Spleen (tissue), 11 donors: ENCODE measurements around the gene LSAMP. TPM values are rescaled to one million over a fixed set of nuclear protein-coding genes. Genes with fewer than 3 reads are reported as not detected.

ENCODE experiments used
- DNase-seq: peaks from one replicate; pipeline ENCODE4 v3.0.0-alpha.2; 2020
- H3K27ac ChIP-seq, 8 donors: fragments of 200-600 bp; sonication (generic) in 7 of 8; 1 replicate in 4 of 8; 2 replicates in 4 of 8; pipeline versions ENCODE4 v1.5.0 to v1.8.0; 2016 to 2021; ENCODE audit warnings: inconsistent platforms in 4 of 8, mild to moderate bottlenecking in 4 of 8, moderate library complexity in 1 of 8
- H3K27me3 ChIP-seq, 7 donors: fragments of 200-600 bp; sonication (generic) in 6 of 7; replicated peaks in 1 of 7; 1 replicate in 4 of 7; 2 replicates in 3 of 7; pipeline versions ENCODE4 v1.5.0 to v1.8.0; 2016 to 2021; ENCODE audit warnings: inconsistent platforms in 3 of 7, mild to moderate bottlenecking in 1 of 7
- H3K36me3 ChIP-seq, 6 donors: fragments of 200-600 bp; sonication (generic) in 5 of 6; 1 replicate in 4 of 6; 2 replicates in 2 of 6; pipeline versions ENCODE4 v1.5.0 to v1.8.0; 2016 to 2021; ENCODE audit warnings: inconsistent platforms in 2 of 6
- H3K4me1 ChIP-seq, 6 donors: fragments of 200-600 bp; sonication (generic) in 5 of 6; 1 replicate in 3 of 6; 2 replicates in 3 of 6; pipeline versions ENCODE4 v1.5.0 to v1.8.0; 2016 to 2021; ENCODE audit warnings: inconsistent platforms in 3 of 6
- H3K4me3 ChIP-seq, 8 donors: fragments of 200-600 bp; sonication (generic) in 7 of 8; 1 replicate in 4 of 8; 2 replicates in 4 of 8; pipeline versions ENCODE4 v1.5.0 to v1.8.0; 2016 to 2021; ENCODE audit warnings: inconsistent platforms in 4 of 8, mild to moderate bottlenecking in 4 of 8, moderate library complexity in 2 of 8
- H3K9me3 ChIP-seq, 8 donors: fragments of 200-600 bp; sonication (generic) in 7 of 8; 1 replicate in 4 of 8; 2 replicates in 4 of 8; pipeline versions ENCODE4 v1.5.0 to v1.8.0; 2016 to 2021; ENCODE audit warnings: inconsistent platforms in 4 of 8
- POLR2A ChIP-seq, 3 donors: fragments of 450-650 bp; IDR thresholded peaks; one replicate each; pipeline ENCODE4 v1.5.1; 2017; ENCODE audit warnings: antibody characterized with exemption in 3 of 3, mild to moderate bottlenecking in 1 of 3
- POLR2AphosphoS5 ChIP-seq, 3 donors: sonication (generic); formaldehyde crosslinking; IDR thresholded peaks; one replicate each; pipeline ENCODE4 v1.5.1; 2017; ENCODE audit warnings: antibody characterized with exemption in 3 of 3
- WGBS, 5 donors: extraction: QIAGEN DNeasy Blood & Tissue Kit in 3 of 5; methylation state at CpG; one replicate each; pipeline versions ENCODE4 v1.1.5 to v1.1.7; 2013 to 2018; 5-methylcytosine and 5-hydroxymethylcytosine counted together
- intact Hi-C: fragments of 100-400 bp; cut with DNase I; formaldehyde crosslinking; loops from one replicate; pipeline ENCODE4 v1.15.0; 2023; ENCODE audit warnings: low total_unique reads
- polyA plus RNA-seq, 3 donors: library from polyadenylated mRNA; stranded (reverse); fragments of 200-250 nt; gene quantifications; one replicate each; pipeline ENCODE4 v1.2.1, GENCODE V29; 2013
- total RNA-seq, 7 donors: library from RNA; depleted of rRNA in 3 of 7; stranded (reverse); fragments of >200 nt in 3 of 7; fragmentation: NEBNext Ultra II Directional in 4 of 7; extraction: Animal tissue kit (Norgen Biotek cat#: 25700) in 4 of 7; gene quantifications; one replicate each; pipeline versions ENCODE4 v1.1.0 to v1.2.1, GENCODE V29; 2016 to 2021
- TF ChIP-seq, protein P1 (sequence below), 11 experiments: fragments of 200-600 bp in 7 of 11; fragments of 450-650 bp in 4 of 11; sonication (generic) in 4 of 11; IDR thresholded peaks in 8 of 11; conservative IDR thresholded peaks in 3 of 11; 1 replicate in 7 of 11; 2 replicates in 4 of 11; pipeline versions ENCODE4 v1.4.0 to v1.8.0; 2016 to 2021; ENCODE audit warnings: antibody characterized with exemption in 11 of 11, inconsistent platforms in 4 of 11, mild to moderate bottlenecking in 1 of 11
- donor health status: healthy with polysubstance abuse.
- donor health status: DM: no; HTN: no; CAD: no; lungs with moderate emphysema.
- donor health status: DM: no; HTN: no; CAD: no.
- donor health status: Bipolar disorder and iron deficiency.
- donor health status: healthy.
- donor health status: DM: no; HTN: no; CAD: no.
- donor health status: DM: yes; HTN: yes; CAD: no.

The LSAMP gene
- total and polyA plus RNA-seq, 10 donors = 0.45 to 6.8 (median 1.3) TPM

DNA sequence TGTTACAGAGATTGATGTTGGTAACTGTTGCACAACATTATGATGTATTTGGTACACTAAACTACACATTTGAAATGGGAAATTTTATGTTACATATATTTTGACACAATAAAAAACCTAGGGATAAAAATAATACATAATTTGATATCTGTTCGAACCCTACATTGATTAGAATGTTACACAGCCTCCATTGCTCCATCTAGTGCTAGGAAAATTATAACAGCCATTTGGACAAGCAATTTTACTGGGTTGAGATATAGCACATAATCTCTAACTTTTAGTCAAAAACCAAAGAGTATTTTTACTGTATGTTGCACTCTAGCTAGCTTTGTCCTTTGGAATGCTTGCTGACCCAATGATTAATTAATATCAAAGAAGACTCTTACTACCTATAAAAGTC is 108.1 kb downstream of the LSAMP start:
- H3K4me3 ChIP-seq = no peak overlapping the region
- no peaks in the 10 kb centered on the region for H3K27me3 ChIP-seq
- no peak for DNase-seq
- H3K9me3 ChIP-seq = peaks cover 0 to 13% (median 4%) of the 10 kb centered on the region in 8 donors
- TF ChIP-seq, protein P1, sequence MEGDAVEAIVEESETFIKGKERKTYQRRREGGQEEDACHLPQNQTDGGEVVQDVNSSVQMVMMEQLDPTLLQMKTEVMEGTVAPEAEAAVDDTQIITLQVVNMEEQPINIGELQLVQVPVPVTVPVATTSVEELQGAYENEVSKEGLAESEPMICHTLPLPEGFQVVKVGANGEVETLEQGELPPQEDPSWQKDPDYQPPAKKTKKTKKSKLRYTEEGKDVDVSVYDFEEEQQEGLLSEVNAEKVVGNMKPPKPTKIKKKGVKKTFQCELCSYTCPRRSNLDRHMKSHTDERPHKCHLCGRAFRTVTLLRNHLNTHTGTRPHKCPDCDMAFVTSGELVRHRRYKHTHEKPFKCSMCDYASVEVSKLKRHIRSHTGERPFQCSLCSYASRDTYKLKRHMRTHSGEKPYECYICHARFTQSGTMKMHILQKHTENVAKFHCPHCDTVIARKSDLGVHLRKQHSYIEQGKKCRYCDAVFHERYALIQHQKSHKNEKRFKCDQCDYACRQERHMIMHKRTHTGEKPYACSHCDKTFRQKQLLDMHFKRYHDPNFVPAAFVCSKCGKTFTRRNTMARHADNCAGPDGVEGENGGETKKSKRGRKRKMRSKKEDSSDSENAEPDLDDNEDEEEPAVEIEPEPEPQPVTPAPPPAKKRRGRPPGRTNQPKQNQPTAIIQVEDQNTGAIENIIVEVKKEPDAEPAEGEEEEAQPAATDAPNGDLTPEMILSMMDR (IDR thresholded peaks at IDR 0.05 in 8 of 11, conservative IDR thresholded peaks at IDR 0.05 in 3 of 11) = no peak
- TF ChIP-seq POLR2AphosphoS5 (IDR thresholded peaks at IDR 0.05) (no peak), POLR2A (IDR thresholded peaks at IDR 0.05) (no peak)
- no peaks in the 10 kb centered on the region for H3K4me1 ChIP-seq
- H3K27ac ChIP-seq = no peak overlapping the region
- WGBS, 5 donors = 67 to 76% (median 71%) methylated on average over 1 of the region's 1 CpG
- H3K36me3 ChIP-seq = no peaks in the 10 kb centered on the region
- intact Hi-C loops = no loop called here

DNA sequence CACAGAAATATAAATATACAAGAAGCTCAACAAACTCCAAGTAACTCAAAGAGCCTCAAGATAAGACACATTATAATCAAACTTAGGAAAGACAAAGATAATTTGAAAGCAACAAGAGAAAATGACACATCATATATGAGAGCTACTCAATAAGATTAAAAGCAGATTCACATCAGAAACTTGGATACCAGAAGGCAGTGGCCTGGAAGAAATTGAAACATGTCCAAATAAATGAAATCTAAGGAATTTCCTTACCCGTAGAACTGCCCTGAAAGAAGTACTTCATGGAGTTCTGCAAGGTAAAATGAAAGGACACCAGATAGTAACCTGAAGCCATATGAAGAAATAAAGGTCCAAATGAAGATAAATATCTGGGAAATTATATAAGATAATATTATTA is 113.9 kb downstream of the LSAMP start:
- H3K27ac ChIP-seq = no peak overlapping the region
- DNase-seq = no peak
- no peak overlapping the region for H3K4me3 ChIP-seq
- H3K9me3 ChIP-seq = peaks cover 0 to 25% (median 15%) of the 10 kb centered on the region in 8 donors
- H3K27me3 ChIP-seq = no peaks in the 10 kb centered on the region
- 79 to 90% (median 83%) methylated on average over 1 of the region's 1 CpG for WGBS, 5 donors
- intact Hi-C loops = no loop called here
- no peaks in the 10 kb centered on the region for H3K4me1 ChIP-seq
- H3K36me3 ChIP-seq = no peaks in the 10 kb centered on the region
- TF ChIP-seq, protein P1 (IDR thresholded peaks at IDR 0.05 in 8 of 11, conservative IDR thresholded peaks at IDR 0.05 in 3 of 11) = no peak
- TF ChIP-seq POLR2A (IDR thresholded peaks at IDR 0.05) (no peak), POLR2AphosphoS5 (IDR thresholded peaks at IDR 0.05) (no peak)

DNA sequence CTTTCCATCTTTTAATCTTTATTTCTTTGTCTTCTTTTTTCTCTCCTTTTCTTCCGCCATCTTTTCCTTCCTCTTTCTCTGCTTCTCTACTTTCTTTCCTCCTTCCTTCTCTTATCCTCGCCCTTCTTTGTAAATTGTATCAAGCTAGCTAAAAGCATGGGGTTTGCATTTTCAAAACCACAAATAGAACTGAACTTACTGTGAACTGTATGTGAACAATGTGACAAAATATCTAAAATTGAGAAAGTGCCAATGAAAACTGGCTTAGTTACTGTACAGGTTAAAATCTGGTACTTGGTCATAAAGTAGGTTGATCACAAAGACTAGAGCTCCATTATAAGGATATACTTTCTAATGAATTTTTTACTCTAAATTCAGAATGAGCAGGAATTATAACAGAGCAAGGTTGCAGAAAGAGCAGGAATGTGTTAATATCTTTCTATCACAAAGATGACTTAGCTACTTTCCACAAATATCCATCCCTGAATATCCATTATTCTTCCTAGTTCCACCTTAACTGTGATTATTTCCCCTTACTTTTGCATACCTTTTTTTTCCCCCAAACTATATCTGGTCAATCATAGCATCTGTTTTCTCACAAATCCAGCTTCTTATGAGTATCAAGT is 122.4 kb downstream of the LSAMP start:
- Histone ChIP-seq H3K4me1 (no peaks in the 10 kb centered on the region), H3K27me3 (no peaks in the 10 kb centered on the region), H3K4me3 (no peak overlapping the region), H3K9me3 (no peaks in the 10 kb centered on the region), H3K36me3 (no peaks in the 10 kb centered on the region), H3K27ac (no peak overlapping the region)
- TF ChIP-seq, protein P1 (IDR thresholded peaks at IDR 0.05 in 8 of 11, conservative IDR thresholded peaks at IDR 0.05 in 3 of 11) = no peak
- no peak for DNase-seq
- intact Hi-C loops = no loop called here
- WGBS, 5 donors = 77 to 85% (median 80%) methylated on average over 2 of the region's 2 CpGs

DNA sequence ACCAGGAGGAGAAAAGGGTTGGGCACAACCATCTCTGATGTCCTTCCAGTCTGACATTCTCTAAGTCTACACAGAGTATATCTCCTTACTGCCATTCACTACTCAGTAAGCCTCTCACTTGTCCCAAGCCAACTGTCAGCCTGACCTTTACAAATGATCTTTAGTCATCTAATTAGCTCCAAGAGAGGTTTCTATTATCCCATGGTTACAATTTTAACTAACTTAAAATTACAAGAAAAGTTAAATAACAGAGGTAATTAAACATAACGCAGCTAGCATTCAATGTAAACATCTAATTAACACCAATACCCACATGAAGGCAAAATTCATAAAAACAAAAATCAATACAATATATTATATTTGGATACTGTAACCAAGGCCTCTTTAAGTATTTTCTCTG is 126.9 kb downstream of the LSAMP start:
- no peaks in the 10 kb centered on the region for H3K36me3 ChIP-seq
- H3K9me3 ChIP-seq = peaks cover 0 to 8% (median 0%) of the 10 kb centered on the region in 8 donors
- no peak overlapping the region for H3K27ac ChIP-seq
- H3K4me1 ChIP-seq = no peaks in the 10 kb centered on the region
- no peak for DNase-seq
- H3K27me3 ChIP-seq = no peaks in the 10 kb centered on the region
- intact Hi-C loops = no loop called here
- no peak overlapping the region for H3K4me3 ChIP-seq
- TF ChIP-seq, protein P1 (IDR thresholded peaks at IDR 0.05 in 8 of 11, conservative IDR thresholded peaks at IDR 0.05 in 3 of 11) = no peak
- TF ChIP-seq POLR2AphosphoS5 (IDR thresholded peaks at IDR 0.05) (no peak), POLR2A (IDR thresholded peaks at IDR 0.05) (no peak)
- 88 to 98% (median 93%) methylated on average over 1 of the region's 1 CpG for WGBS, 5 donors
